Stimulated activated CD4-positive, alpha-beta T cell treated with anti-CD3 and anti-CD28 coated beads, TNF-alpha, amount 100 ng/mL, for 4 hours (primary cell): ENCODE results near the gene SIPA1.

Experiments used
- DNase-seq, 3 experiments: peaks; one replicate each; pipeline ENCODE4 v3.0.0-alpha.2; 2020; ENCODE audit warnings: low read depth in 3 of 3

The SIPA1 gene

GRCh38 chr11:65642014-65642671, 4.2 kb downstream of the SIPA1 start:
- DNase-seq, result no peak

GRCh38 chr11:65643971-65644370, 6.1 kb downstream of the SIPA1 start:
- no peak for DNase-seq

GRCh38 chr11:65644837-65645236, 6.9 kb downstream of the SIPA1 start:
- DNase-seq, result no peak

GRCh38 chr11:65645710-65646109, 7.8 kb downstream of the SIPA1 start:
- no peak for DNase-seq

- DNase-seq, result no peak
Measured at GRCh38 chr11:65646288-65646957, 8.5 kb downstream of the SIPA1 start.

GRCh38 chr11:65646958-65647701, 9.2 kb downstream of the SIPA1 start:
- DNase-seq, result no peak

GRCh38 chr11:65648997-65649493, 11.1 kb downstream of the SIPA1 start:
- DNase-seq, result no peak

DNA sequence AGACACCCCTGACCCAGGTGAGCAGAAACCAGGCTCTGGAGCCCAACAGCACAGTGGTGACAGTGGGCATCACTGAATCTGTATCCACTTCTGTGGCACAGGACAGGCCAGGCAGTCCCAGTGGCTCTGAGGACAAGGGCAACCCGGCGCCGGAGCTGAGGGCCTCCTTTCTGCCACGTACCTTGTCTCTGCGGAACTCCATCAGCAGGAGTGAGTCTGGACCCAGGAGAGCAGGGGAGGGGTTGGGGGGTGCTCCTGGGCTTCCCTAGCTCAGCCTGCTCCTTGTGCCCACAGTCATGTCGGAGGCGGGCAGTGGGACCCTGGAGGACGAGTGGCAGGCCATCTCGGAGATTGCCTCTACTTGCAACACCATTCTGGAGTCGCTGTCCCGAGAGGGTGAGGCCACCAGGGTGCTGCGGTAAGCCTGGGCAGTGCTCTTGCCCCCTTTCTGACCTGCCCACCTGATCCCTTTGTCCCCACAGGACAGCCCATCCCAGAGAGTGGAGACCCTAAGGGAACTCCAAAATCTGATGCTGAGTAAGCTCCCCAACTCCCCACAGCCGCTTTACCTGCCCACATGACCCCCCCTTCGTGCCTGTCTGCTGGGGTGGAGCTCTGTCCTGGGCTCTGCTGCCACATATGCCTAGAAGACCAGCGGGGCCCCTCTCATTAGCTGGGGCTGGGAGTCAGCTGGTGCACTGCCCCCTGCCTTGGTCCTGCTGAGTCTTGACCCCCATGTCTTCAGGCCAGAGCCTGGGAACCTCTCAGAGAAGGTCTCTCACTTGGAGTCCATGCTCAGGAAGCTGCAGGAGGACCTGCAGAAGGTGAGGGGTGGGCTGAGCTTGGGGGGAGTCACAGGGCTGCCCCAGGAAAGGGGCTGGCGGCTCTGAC, 12.0 kb downstream of the SIPA1 start:
- DNase-seq, result no peak

- no peak for DNase-seq
Measured at GRCh38 chr11:65650547-65651338, 12.8 kb downstream of the SIPA1 start.

DNA sequence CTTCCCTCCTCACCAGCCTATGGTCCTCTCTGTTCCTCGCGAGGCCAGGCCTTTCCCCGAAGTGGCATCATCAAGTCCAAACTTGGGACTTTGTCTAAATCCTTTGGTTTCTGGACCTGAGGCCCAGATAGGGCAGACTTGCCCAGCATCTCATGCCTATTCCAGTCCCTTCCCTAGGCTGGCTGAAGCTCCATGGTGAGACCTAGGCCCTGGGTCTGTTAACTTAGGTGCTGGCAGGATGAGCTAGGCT, 13.4 kb downstream of the SIPA1 start:
- DNase-seq, result no peak

DNA sequence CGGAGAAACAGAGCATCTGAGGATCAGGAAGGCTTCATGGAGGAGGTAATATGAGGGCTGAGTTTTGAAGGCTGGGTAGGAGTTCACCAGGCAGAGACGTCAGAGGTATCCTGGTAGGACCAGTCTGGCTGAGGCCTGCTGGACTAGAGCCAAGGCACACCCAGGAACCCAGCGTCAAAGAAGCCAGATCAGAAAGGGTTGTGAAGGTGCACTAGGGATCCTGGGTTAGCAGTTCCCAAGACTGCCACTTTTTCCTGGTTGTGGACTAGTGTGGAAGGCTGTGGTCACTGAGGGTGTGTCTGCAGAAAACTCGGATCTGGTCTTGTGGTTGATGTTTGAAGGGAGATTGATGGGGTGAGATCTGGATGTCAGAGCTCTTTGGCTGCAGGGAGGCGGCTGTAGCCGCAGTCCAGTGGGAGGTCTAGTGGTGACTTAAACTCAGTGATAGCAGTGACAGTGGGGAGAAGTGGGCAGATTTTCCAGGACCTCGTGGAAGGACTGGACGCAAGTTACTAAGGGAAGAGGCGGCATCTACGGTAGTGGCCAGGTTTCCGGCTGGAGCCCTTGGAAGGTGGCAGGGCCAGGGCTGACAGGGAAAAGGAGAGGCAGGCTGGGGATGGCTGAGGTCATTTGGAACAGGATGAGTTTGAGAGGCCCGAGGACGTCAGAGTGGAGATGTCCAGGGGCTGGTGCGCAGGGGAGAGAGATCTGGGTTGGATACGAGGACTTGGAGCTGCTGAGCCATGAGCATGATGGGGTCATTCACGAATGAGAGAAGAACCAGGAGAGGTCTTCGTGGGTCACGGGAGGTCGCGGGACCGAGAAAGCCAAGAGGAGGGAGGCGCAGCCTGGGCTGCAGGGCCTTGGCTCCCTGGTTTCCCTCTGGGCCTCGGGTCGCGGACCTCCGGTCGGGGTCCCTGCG, 13.9 kb downstream of the SIPA1 start:
- DNase-seq, result no peak

DNA sequence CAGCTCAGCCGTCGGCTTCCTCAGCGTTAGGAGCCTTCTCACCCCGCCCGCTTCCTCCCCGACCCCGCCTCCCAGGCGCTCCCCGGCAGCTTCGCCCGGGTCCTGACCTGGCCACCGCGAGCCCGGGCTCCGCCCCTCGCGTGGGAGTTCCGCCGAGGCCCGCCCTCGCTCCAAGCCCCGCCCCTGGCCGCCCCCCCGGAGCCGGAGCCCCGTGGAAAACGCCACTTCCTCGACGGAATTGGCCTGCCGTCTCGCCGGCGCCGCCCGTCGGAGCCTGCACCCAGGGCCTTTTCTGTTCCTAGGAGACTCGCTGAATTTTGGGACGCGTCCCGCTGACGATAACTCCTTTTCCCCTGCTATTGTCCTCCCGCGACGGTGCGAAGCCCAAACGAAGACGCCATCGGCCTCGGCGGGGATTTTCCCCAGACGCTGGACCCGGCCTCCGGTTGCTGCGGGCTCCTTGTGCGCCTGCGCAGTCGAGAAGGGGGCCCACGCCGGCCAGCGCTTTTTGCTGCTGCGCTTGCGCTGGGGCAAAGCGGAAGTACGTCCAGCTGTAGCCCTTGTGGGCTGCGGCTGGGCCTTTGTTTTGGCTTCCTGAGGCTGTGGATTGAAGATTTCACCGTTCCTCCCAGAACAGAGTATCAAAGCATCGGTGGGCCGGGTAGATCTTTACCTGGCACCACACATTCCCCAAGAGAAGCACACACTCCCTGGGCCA, 14.8 kb downstream of the SIPA1 start:
- peak; percentile 94 to 98 (median 95) for DNase-seq

GRCh38 chr11:65653229-65654225, 15.6 kb downstream of the SIPA1 start:
- DNase-seq, result no peak

- DNase-seq, result no peak
Measured at GRCh38 chr11:65654375-65655349, 16.8 kb downstream of the SIPA1 start.

GRCh38 chr11:65655570-65656332, 17.9 kb downstream of the SIPA1 start:
- no peak for DNase-seq

DNA sequence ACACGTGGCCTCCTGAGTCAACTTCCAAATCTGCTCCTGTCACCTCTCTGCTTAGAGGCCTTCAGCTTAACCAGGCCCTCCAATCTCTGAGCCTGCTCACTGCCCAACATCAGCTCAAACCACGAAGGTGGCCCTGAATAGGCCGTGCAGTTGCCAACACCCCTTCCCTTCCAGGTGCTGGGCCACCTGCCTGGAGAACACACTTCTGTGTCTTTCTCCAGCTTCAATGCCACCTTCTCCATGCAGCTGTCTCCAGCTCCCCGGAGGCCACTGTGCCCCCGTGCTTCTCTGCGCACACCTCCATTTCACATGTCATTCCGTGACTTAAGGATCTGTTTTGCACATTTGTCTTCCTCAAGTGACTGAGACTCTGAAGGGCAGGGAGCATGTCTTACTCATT, 19.5 kb downstream of the SIPA1 start:
- DNase-seq, result no peak
